ENCODE measurements around the gene PSD4. TPM values are rescaled to one million over a fixed set of nuclear protein-coding genes. Genes with fewer than 3 reads are reported as not detected.

The PSD4 gene
- total and polyA plus RNA-seq, 4 donors = 20.9 to 48.1 (median 29.0) TPM

GRCh38 chr2:113229795-113230194 is 56.0 kb downstream of the PSD4 start:
- Histone ChIP-seq H3K4me3 (no peak overlapping the region), H3K9ac (ENCODE audit: insufficient read depth in 1 of 2, low read length in 2 of 2) (no peak overlapping the region), H3K9me3 (ENCODE audit: control insufficient read depth in 4 of 4, insufficient read depth in 3 of 4, low read length in 3 of 4) (no peaks in the 10 kb centered on the region), H3K27me3 (ENCODE audit: control insufficient read depth in 3 of 3, insufficient read depth in 3 of 3, low read length in 2 of 3) (no peaks in the 10 kb centered on the region), H3K27ac (ENCODE audit: low read depth in 1 of 2, low read length in 1 of 2) (no peak overlapping the region), H3K4me1 (ENCODE audit: control insufficient read depth in 5 of 5, insufficient read depth in 5 of 5, low read length in 5 of 5) (peaks cover 0 to 14% (median 0%) of the 10 kb centered on the region in 5 donors), H3K36me3 (ENCODE audit: control insufficient read depth in 4 of 4, insufficient read depth in 4 of 4, low read length in 4 of 4) (no peaks in the 10 kb centered on the region)
- 49 to 74% methylated on average over 3 of the region's 3 CpGs for WGBS, 2 donors
- TF ChIP-seq, protein P1, sequence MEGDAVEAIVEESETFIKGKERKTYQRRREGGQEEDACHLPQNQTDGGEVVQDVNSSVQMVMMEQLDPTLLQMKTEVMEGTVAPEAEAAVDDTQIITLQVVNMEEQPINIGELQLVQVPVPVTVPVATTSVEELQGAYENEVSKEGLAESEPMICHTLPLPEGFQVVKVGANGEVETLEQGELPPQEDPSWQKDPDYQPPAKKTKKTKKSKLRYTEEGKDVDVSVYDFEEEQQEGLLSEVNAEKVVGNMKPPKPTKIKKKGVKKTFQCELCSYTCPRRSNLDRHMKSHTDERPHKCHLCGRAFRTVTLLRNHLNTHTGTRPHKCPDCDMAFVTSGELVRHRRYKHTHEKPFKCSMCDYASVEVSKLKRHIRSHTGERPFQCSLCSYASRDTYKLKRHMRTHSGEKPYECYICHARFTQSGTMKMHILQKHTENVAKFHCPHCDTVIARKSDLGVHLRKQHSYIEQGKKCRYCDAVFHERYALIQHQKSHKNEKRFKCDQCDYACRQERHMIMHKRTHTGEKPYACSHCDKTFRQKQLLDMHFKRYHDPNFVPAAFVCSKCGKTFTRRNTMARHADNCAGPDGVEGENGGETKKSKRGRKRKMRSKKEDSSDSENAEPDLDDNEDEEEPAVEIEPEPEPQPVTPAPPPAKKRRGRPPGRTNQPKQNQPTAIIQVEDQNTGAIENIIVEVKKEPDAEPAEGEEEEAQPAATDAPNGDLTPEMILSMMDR (IDR thresholded peaks at IDR 0.05; ENCODE audit: control extremely low read depth, extremely low read depth) = no peak
- no peak for DNase-seq
- no peak for ATAC-seq (ENCODE audit: insufficient read depth, low FRiP score)

- Histone ChIP-seq H3K4me3 (no peak overlapping the region), H3K9ac (ENCODE audit: insufficient read depth in 1 of 2, low read length in 2 of 2) (no peak overlapping the region), H3K36me3 (ENCODE audit: control insufficient read depth in 4 of 4, insufficient read depth in 4 of 4, low read length in 4 of 4) (no peaks in the 10 kb centered on the region), H3K9me3 (ENCODE audit: control insufficient read depth in 4 of 4, insufficient read depth in 3 of 4, low read length in 3 of 4) (no peaks in the 10 kb centered on the region), H3K4me1 (ENCODE audit: control insufficient read depth in 5 of 5, insufficient read depth in 5 of 5, low read length in 5 of 5) (peaks cover 0 to 14% (median 0%) of the 10 kb centered on the region in 5 donors), H3K27ac (ENCODE audit: low read depth in 1 of 2, low read length in 1 of 2) (no peak overlapping the region), H3K27me3 (ENCODE audit: control insufficient read depth in 3 of 3, insufficient read depth in 3 of 3, low read length in 2 of 3) (no peaks in the 10 kb centered on the region)
- no peak for DNase-seq
- TF ChIP-seq, protein P1 (IDR thresholded peaks at IDR 0.05; ENCODE audit: control extremely low read depth, extremely low read depth) = no peak
- ATAC-seq (ENCODE audit: insufficient read depth, low FRiP score) = no peak
- 46 to 62% methylated on average over 6 of the region's 6 CpGs for WGBS, 2 donors
Measured at GRCh38 chr2:113230531-113230930, 56.8 kb downstream of the PSD4 start.

DNA sequence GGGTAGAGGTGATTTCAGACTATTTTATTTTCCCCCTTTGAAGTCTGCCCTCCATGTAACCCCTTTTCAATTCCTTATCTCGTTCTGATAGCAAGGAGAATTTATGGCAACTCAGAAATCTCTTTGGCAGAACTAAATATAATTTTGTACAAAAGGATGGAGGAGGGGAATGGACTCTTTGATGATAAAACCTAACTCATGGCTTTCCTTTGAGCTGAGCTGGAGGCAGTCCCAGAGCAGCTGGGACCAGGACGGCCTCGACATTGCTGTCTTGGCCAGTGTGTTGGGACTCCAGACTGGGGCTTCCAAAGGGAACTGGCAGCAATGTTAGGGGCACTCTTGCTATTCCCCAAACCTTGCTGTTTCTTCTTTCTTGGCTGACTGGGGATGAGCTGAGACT is 57.3 kb downstream of the PSD4 start:
- Histone ChIP-seq H3K9ac (ENCODE audit: insufficient read depth in 1 of 2, low read length in 2 of 2) (no peak overlapping the region), H3K27me3 (ENCODE audit: control insufficient read depth in 3 of 3, insufficient read depth in 3 of 3, low read length in 2 of 3) (no peaks in the 10 kb centered on the region), H3K4me3 (no peak overlapping the region), H3K9me3 (ENCODE audit: control insufficient read depth in 4 of 4, insufficient read depth in 3 of 4, low read length in 3 of 4) (no peaks in the 10 kb centered on the region), H3K27ac (ENCODE audit: low read depth in 1 of 2, low read length in 1 of 2) (no peak overlapping the region), H3K36me3 (ENCODE audit: control insufficient read depth in 4 of 4, insufficient read depth in 4 of 4, low read length in 4 of 4) (no peaks in the 10 kb centered on the region), H3K4me1 (ENCODE audit: control insufficient read depth in 5 of 5, insufficient read depth in 5 of 5, low read length in 5 of 5) (peaks cover 0 to 14% (median 0%) of the 10 kb centered on the region in 5 donors)
- TF ChIP-seq, protein P1 (IDR thresholded peaks at IDR 0.05; ENCODE audit: control extremely low read depth, extremely low read depth) = no peak
- WGBS, 2 donors = 65 to 79% methylated on average over 3 of the region's 3 CpGs
- ATAC-seq (ENCODE audit: insufficient read depth, low FRiP score) (no peak), DNase-seq (peak in 1 of 3 donors; percentile 63)

- Histone ChIP-seq H3K27ac (ENCODE audit: low read depth in 1 of 2, low read length in 1 of 2) (no peak overlapping the region), H3K27me3 (ENCODE audit: control insufficient read depth in 3 of 3, insufficient read depth in 3 of 3, low read length in 2 of 3) (no peaks in the 10 kb centered on the region), H3K9me3 (ENCODE audit: control insufficient read depth in 4 of 4, insufficient read depth in 3 of 4, low read length in 3 of 4) (no peaks in the 10 kb centered on the region), H3K36me3 (ENCODE audit: control insufficient read depth in 4 of 4, insufficient read depth in 4 of 4, low read length in 4 of 4) (peaks cover 0 to 1% (median 0%) of the 10 kb centered on the region in 4 donors), H3K4me3 (no peak overlapping the region), H3K4me1 (ENCODE audit: control insufficient read depth in 5 of 5, insufficient read depth in 5 of 5, low read length in 5 of 5) (peaks cover 0 to 14% (median 0%) of the 10 kb centered on the region in 5 donors), H3K9ac (ENCODE audit: insufficient read depth in 1 of 2, low read length in 2 of 2) (no peak overlapping the region)
- DNase-seq = no peak
- no peak for ATAC-seq (ENCODE audit: insufficient read depth, low FRiP score)
- 95 to 97% methylated on average over 3 of the region's 3 CpGs for WGBS, 2 donors
- TF ChIP-seq, protein P1 (IDR thresholded peaks at IDR 0.05; ENCODE audit: control extremely low read depth, extremely low read depth) = no peak
Measured at GRCh38 chr2:113232123-113232522, 58.4 kb downstream of the PSD4 start.

All from lung (tissue), 12 donors.